ENCODE results near the gene GPLD1. TPM values are rescaled to one million over a fixed set of nuclear protein-coding genes. Genes with fewer than 3 reads are reported as not detected.
A peak's percentile ranks its signal among the peaks of the same experiment; 100 is the strongest.

The GPLD1 gene
- total RNA-seq, 6 donors from 2014 or later: 2.5 to 15.7 (median 7.3) TPM

GRCh38 chr6:24448828-24449525 lies 40.4 kb downstream of the GPLD1 start:
- DNase-seq (no peak), ATAC-seq (ENCODE audit: low FRiP score in 2 of 2) (no peak)
- TF ChIP-seq CTCF (IDR thresholded peaks at IDR 0.05): no peak
- TF ChIP-seq POLR2AphosphoS5 (IDR thresholded peaks at IDR 0.05): no peak
- no peaks in the 10 kb centered on the region for H3K9me3 ChIP-seq
- no peaks in the 10 kb centered on the region for H3K36me3 ChIP-seq
- WGBS, 2 donors: 63 to 70% methylated on average over 9 of the region's 9 CpGs
- no peaks in the 10 kb centered on the region for H3K4me1 ChIP-seq
- no peaks in the 10 kb centered on the region for H3K27me3 ChIP-seq
- no peak overlapping the region for H3K4me3 ChIP-seq
- peak overlapping the region in 1 of 4 donors; percentile 61 for H3K27ac ChIP-seq

- no peaks in the 10 kb centered on the region for H3K4me1 ChIP-seq
- H3K9me3 ChIP-seq: no peaks in the 10 kb centered on the region
- no peaks in the 10 kb centered on the region for H3K27me3 ChIP-seq
- ATAC-seq (ENCODE audit: low FRiP score in 2 of 2) (no peak), DNase-seq (no peak)
- 68 to 76% methylated on average over 4 of the region's 4 CpGs for WGBS, 2 donors
- H3K4me3 ChIP-seq: no peak overlapping the region
- no peak overlapping the region for H3K27ac ChIP-seq
- no peak for TF ChIP-seq CTCF (IDR thresholded peaks at IDR 0.05)
- no peak for TF ChIP-seq POLR2AphosphoS5 (IDR thresholded peaks at IDR 0.05)
- TF ChIP-seq EP300 (IDR thresholded peaks at IDR 0.05): no peak
- no peak for TF ChIP-seq POLR2A (IDR thresholded peaks at IDR 0.05)
- H3K36me3 ChIP-seq: no peaks in the 10 kb centered on the region
Observed at GRCh38 chr6:24448396-24448795, 41.0 kb downstream of the GPLD1 start.

GRCh38 chr6:24446670-24447069 lies 42.7 kb downstream of the GPLD1 start:
- TF ChIP-seq EP300 (IDR thresholded peaks at IDR 0.05): no peak
- no peak for TF ChIP-seq POLR2AphosphoS5 (IDR thresholded peaks at IDR 0.05)
- TF ChIP-seq CTCF (IDR thresholded peaks at IDR 0.05): no peak
- no peak for TF ChIP-seq POLR2A (IDR thresholded peaks at IDR 0.05)
- DNase-seq (no peak), ATAC-seq (ENCODE audit: low FRiP score in 2 of 2) (no peak)
- no peaks in the 10 kb centered on the region for H3K9me3 ChIP-seq
- 92 to 93% methylated on average over 7 of the region's 7 CpGs for WGBS, 2 donors
- H3K27ac ChIP-seq: no peak overlapping the region
- no peaks in the 10 kb centered on the region for H3K36me3 ChIP-seq
- H3K4me3 ChIP-seq: no peak overlapping the region
- no peaks in the 10 kb centered on the region for H3K4me1 ChIP-seq
- no peaks in the 10 kb centered on the region for H3K27me3 ChIP-seq

GRCh38 chr6:24445704-24446103 lies 43.7 kb downstream of the GPLD1 start:
- TF ChIP-seq EP300 (IDR thresholded peaks at IDR 0.05) (no peak), CTCF (IDR thresholded peaks at IDR 0.05) (no peak), POLR2A (IDR thresholded peaks at IDR 0.05) (no peak), POLR2AphosphoS5 (IDR thresholded peaks at IDR 0.05) (no peak)
- DNase-seq (no peak), ATAC-seq (ENCODE audit: low FRiP score in 2 of 2) (no peak)
- WGBS, 2 donors: 73 to 100% methylated on average over 1 to 4 of the region's 4 CpGs
- Histone ChIP-seq H3K27ac (no peak overlapping the region), H3K4me1 (no peaks in the 10 kb centered on the region), H3K27me3 (no peaks in the 10 kb centered on the region), H3K9me3 (no peaks in the 10 kb centered on the region), H3K4me3 (no peak overlapping the region), H3K36me3 (no peaks in the 10 kb centered on the region)

- H3K27me3 ChIP-seq: no peaks in the 10 kb centered on the region
- 91 to 92% methylated on average over 4 of the region's 4 CpGs for WGBS, 2 donors
- no peaks in the 10 kb centered on the region for H3K4me1 ChIP-seq
- TF ChIP-seq POLR2A (IDR thresholded peaks at IDR 0.05) (no peak), EP300 (IDR thresholded peaks at IDR 0.05) (no peak), POLR2AphosphoS5 (IDR thresholded peaks at IDR 0.05) (no peak), CTCF (IDR thresholded peaks at IDR 0.05) (no peak)
- H3K36me3 ChIP-seq: no peaks in the 10 kb centered on the region
- DNase-seq: no peak
- ATAC-seq (ENCODE audit: low FRiP score in 2 of 2): no peak
- no peaks in the 10 kb centered on the region for H3K9me3 ChIP-seq
- H3K4me3 ChIP-seq: no peak overlapping the region
- H3K27ac ChIP-seq: no peak overlapping the region
Observed at GRCh38 chr6:24444588-24444987, 44.8 kb downstream of the GPLD1 start.
